HG02852 (cell line): ENCODE results near the gene ZNHIT2.
A peak's percentile ranks its signal among the peaks of the same experiment; 100 is the strongest.
"Not testable (repeated sequence)": the region's sequence is repeated elsewhere in the genome, so short reads cannot be mapped to it uniquely, and the experiment has no call there.

Experiments
- ATAC-seq: cut with Tn5 transposase; IDR thresholded peaks from one replicate; pipeline ENCODE4 v1.9.1; 2021; ENCODE audit warnings: mild to moderate bottlenecking, moderate library complexity; ENCODE audit not compliant: unreplicated experiment

ZNHIT2 gene

DNA sequence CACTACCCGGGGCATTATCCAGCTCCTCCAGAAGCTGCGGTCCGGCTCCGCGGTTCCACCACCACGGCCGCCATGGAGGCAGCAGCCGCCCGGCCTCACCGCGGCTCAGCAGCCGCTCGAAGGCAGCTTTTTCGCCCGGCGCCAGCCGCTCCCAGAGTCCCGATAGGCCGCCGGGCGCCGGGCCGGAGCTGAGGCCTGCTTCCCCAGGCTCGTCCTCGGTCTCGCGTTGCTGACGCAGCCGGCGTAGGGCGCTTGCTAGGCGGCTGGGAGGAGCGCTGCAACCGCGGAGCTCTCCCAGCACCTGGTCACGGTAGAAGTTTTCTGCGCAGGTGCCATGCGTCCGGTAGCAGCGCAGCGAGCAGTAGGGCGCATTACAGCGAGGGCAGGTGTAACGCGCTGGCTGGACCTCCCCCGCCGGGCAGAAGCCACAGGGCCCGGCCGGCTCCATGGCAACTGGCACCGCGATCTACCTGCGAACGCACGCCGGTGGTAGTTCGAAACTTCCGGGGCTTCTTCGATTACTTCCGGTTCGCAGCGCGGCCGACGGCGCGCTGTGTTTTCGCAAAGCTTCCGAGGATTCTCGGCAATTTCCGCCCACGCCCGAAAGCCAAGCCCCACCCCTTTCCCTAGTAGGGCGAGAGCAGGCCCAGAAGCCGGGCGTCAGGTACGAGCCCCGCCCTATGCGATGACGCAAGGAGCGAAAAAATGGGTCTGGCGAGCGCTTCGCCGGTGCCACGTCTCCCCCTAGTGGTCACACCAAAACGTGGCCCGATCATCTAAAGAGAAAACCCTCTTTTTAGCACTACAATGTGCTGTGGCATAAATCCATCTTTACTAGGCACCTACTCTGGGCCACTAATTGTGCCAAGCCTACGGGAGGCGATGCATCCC, at the start of gene ZNHIT2:
Gene ZNHIT2, minus strand, starts transcription at position 496 of the 891 bp plus-strand sequence. Its CDS starts 48 bp downstream, at position 448.
- peak; percentile 53 for ATAC-seq

DNA sequence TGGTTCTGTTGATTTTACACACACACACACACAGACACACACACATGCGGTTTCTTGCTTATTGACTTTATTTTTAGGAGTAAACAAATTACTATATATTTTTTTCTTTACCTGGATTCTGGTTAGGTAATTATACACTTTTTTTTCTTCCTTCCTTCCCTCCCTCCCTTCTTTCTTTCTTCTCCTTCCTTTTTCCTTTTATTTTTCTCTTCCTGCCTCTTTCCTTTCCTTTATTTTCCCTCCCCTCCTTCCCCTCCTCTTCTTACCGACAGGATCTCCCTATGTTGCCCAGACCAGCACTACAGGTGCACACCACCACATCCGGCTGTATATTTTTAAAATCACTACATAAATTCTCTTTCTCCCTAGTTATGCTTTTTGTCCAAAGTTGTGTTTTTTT, 49.4 kb upstream of the ZNHIT2 start:
- ATAC-seq = no peak

DNA sequence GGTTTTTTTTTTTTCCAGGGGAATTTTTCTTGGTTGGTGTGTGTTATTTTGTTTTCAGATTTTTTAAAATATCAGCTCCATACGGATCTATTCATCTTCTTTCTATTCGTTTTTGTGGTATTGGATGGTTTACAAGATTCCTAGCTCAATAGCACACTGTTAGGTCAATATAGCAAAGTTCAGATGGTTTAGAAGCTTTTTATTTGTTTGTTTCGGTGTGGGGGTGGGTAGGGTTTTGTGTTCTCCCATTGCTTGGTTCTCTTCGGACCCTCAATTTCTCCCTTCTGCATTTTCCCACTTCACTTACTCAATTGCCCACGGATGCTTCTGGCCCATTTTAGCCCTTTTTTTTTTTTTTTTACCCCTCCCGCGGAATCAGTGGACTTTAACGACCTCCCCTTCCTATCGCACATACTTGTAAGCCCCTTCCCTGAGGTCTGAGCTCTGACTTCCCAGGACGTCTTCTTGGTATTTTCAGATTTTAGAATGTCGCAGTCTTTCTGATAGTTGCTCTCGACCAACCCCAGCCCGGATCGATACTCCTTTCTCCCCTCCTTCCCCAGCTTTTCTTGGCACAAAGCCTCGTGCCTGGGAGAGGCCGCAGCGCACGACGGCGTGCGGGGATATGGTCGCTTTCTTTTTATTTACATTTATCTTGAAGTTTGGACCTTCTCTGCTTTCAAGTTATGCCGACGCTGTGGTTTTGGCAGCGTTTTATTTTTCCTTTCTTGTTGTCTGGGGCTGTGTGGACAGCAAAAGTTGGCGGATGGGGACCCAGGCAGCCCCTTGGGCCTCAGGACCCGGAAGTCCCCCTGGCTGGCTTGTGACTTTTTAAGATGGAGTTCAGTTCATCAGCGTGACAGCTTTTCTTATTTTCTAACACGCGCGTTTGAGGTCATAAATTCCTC, 48.2 kb upstream of the ZNHIT2 start:
- ATAC-seq = no peak

DNA sequence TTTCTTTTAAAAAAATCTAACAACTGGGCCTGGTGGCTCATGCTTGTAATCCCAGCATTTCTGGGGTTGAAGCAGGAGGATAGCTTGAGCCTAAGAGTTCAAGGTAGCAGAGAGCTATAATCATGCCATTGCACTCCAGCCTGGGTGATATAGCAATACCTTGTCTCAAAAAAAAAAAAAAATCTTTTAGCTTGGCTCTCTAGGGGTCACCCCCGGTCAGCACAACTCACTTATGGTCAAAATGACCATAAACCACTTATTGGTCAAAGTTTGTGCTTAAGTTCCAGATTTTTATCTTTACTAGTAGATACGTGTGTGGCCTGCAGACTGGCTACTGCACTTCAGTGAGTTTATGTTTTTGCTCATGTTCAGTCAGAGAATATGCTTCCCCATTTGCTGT, 46.2 kb upstream of the ZNHIT2 start:
- no peak for ATAC-seq

DNA sequence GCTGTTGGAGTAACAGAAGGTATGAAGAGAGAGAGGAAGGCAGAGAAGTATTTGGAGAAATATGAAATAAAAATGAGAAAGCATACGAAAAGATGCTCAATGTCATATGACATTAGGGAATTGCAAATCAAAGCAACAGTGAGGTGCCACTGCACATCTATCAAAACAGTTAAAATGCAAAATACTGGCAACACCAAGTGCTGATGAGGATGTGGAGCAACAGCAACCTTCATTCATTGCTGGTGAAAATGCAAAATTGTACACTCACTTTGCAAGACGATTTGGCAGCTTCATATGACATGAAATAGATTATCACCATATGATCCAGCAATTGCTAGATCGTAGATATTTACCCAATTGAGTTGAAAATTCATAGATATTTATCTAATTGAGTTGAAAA, 43.1 kb upstream of the ZNHIT2 start:
- ATAC-seq = no peak

DNA sequence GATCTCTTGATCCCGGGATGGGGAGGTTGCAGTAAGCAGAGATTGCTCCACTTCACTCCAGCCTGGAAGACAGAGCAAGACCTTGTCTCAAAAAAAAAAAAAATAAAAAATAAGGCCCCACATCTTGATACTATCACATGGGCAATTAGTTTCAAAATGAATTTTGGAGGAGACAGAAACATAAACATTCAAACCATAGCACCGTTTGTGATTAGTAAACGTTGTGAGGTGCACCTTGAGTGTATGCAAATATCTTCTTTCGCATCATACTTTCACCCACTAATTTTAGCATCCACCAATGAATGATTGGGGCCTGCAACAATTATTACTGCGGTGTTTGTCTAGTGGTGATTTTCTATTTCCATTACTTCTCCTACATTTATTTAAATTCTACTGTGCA, 41.5 kb upstream of the ZNHIT2 start:
- no peak for ATAC-seq

DNA sequence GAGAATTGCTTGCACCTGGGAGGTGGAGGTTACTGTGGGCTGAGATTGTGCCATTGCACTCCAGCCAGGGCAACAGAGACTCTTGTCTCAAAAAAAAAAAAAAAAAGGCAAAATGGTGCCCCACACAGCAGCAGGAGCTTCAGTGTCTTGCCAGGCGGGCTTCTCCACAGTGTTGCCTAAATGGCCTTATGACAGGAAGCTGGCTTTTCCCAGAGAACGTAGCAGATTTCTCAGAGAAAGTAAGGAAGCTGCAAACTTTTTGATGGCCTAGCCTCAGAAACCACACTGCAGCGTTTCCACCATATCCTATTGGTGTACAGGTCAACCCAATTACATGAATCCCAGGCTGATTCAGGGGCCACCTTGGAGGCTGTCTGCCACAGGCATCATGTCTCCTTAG, 39.8 kb upstream of the ZNHIT2 start:
- no peak for ATAC-seq

DNA sequence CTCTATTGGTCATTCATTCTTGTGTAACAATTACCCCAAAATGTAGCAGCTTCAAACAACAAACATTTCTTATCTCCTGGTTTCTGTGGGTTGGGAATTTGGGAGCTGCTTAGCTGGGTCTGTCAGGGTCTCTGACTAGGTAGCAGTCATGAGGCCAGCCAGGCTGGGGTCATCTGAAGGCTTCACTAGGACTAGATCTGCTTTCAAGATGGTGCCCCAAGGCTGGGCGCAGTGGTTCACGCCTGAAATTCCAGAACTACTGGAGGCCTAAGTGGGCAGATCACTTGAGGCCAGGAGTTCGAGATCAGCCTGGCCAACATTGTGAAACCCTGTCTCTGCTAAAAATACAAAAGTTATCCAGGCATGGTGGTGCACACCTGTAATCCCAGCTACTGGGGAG, 39.4 kb upstream of the ZNHIT2 start:
- no peak for ATAC-seq

DNA sequence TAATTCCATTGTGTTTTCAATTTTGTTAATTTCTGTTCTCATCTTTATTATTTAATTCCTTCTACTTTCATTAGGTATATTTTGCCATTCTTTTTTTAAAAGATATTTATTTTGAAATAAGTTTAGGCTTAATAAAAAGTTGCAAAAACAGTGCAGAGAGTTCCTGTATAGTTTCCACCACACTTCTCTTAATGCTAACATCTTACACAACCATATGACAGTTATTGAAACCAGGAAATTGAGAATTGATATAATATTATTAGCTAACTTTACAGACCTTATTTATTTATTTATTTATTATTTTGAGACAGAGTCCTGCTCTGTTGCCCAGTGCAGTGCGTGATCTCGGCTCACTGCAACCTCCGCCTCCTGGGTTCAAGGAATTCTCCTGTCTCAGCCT, 38.8 kb upstream of the ZNHIT2 start:
- no peak for ATAC-seq

DNA sequence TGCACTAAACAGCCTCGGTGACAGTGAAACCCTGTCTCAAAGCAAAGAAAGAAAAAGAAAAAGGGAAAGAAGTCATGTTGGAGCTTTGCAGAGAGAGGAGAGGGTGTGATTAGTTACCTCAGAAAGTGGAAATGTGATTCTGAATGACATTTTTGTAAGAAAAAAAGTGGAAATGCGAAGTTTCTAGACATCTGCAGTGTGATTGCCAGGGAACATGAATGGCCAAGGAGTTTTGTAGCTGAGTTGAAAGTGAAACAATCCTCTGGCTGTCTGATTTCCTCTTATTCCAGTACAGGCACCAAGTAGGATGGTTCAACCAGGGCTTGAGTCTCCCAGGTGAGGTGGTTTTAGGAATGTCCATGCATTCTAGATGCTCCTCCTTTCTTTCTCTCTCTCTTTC, 34.6 kb upstream of the ZNHIT2 start:
- no peak for ATAC-seq

DNA sequence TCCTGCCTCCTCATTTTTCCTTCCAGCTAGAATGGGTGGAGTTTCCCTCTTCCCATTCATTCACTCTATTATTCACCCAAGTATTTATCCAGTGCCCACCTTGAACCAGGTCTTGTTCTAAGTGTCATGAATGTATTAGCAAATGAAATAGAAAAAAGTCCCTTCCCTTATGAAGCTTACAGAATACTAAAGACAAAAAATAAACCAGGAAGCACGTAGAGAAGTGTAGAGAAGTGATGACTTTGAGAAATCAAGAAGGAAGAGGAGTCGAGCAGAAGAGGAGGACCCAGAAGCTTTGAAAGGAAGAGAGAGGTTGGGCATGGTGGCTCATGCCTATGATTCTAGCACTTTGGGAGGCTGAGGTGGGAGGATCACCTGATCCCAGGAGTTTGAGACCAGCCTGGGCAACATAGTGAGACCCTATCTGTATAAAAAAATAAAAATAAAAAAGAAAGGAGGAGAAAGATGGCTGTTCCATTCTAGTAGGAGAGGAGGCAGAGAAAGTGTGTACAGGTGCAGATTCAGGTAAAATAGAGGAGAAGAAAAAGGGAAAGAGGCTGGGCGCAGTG, 33.9 kb upstream of the ZNHIT2 start:
- ATAC-seq = no peak

DNA sequence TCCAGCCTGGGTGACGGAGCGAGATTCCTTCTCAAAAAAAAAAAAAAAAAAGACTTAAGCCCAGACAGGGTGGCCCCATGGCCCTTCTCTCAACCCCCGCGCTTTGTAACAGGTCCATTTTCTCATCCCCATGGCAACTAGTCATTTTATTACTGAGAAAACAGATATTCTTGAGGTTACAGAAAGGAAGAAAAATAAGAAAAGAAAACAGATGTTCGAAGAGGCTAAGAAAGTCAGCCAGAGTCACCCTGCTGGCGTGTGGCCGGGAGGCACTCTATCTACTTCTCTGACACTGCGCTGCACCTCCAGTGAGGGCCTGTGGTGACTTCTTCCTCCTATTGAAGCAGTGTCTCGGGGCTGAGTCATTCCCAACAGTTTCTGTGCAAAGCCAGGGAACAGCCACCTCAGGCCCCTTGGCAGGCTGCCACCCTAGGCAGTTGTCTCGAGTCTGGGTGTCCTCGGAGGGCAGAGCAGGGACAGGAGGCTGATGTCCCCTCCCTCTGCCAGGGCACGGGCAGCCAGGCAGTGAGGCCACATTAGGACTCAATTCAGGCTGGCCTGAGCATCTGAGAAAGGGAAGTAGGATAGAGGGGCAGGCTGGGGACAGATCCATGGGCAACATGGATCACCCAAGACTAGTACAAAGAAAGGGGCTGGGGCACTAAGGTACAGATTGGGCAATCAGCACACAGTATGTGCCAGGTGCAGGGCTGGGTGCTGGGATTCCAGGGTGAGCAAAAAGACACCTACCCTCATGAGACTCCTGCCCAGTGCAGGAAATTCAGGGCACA, 33.2 kb upstream of the ZNHIT2 start:
- no peak for ATAC-seq

DNA sequence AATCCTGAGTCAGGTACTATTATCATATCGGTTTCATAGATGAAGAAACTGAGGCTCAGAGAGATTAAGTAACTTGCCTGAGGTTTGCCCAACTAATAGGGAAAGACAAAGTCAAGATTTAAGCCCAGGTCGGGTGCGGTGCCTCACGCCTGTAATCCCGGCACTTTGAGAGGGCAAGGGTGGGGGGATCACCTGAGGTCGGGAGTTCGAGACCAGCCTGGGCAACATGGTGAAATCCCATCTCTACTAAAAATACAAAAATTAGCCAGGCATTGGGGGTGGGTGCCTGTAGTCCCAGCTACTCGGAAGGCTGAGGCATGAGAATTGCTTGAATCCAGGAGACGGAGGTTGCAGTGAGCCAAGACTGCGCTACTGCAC, 32.6 kb upstream of the ZNHIT2 start:
- ATAC-seq = not testable (repeated sequence)

DNA sequence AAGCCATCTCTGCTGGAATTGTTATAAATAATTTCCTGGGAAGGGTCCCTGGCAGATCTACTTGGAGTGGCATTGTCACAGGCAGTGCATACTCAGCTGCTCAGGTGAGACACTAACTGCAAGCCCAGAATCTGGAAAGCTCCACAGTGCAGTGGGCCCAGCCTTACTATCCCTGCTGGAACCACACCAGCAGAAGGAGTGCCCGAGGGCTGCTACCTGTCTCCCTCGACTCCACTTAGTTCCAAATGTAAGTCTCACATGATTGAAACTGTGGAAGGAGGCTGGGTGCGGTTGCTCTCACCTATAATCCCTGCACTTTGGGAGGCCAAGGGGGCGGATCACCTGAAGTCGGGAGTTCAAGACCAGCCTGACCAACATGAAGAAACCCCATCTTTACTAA, 31.2 kb upstream of the ZNHIT2 start:
- no peak for ATAC-seq

DNA sequence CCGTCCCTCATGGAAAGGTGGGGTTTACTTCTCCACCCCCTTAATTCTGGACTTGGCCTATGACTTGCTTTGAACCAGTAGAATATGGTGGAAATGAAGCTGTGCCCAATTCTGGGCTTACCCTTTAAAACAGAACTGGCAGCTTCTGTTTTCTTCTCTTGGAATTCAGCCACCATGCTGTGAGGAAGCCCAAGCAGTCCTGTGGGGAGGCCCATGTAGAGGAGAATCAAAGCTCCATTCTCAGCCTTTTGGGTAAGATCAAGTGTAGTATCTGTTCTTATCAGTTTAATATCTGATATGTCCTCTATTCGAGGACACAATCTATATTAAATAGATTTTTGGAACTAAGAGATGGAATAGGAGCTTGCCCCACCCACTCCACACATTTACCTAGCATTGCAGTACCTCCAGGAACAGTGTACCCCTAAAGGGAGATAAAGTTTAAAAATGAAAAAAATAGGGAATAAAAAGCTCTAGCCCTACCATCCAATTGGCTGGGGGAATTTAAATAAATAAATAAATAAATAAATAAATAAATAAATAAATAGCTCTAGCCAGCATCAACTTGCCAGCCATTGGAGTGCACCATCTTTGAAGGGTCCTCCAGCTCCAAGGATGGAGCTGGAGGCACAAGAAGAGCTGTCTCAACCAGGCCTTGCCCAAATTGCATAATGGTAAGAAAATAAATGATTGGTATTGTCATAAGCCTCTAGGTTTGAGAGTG, 30.0 kb upstream of the ZNHIT2 start:
- no peak for ATAC-seq

DNA sequence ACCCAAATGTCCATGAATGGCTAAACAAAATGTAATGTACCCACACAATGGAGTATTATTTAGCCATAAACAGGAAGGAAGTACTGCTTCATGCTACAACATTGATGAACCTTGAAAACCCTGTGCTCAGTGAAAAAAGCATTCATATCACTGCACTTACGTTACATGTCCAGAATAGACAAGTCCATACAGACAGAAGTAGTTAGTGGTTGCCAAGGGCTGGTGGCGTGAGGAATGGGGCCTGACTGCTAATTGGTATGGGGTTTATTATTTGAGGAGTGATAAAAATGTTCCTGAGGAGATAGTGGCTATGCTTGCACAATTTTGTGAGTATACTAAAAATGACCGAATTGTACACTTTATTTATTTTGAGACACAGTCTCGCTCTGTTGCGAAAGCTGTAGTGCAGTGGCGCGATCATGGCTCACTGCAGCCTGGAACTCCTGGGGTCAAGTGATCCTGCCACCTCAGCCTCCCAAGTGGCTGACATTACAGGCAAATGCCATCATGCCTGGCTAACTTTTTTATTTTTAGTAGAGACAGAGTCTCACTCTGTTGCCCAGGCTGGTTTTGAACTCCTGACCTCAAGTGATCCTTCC, 24.5 kb upstream of the ZNHIT2 start:
- no peak for ATAC-seq

DNA sequence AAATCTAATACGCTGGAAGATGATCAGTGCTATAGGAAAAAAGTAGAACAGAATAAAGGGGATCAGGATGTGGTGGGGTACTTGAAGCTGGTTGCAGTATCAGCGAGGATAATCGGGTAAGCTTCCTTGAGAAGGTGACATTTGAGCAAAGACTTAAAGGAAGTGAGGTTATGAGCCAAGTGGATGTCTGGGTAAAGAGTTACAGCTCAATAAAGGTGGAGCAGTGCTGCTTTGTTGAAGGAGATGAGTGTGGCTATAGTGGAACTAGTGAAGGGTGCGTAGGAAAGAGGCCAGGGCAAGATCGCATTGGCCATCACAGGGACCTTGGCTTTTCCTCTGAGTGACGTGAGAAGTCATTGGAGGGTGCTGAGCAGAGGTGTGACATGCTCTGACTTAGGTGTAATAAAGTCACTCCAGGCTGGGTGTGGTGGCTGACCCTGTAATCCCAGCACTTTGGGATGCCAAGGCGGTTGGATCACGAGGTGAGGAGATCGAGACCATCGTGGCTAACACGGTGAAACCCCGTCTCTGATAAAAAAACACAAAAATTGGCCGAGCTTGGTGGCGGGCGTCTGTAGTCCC, 19.1 kb upstream of the ZNHIT2 start:
- no peak for ATAC-seq

DNA sequence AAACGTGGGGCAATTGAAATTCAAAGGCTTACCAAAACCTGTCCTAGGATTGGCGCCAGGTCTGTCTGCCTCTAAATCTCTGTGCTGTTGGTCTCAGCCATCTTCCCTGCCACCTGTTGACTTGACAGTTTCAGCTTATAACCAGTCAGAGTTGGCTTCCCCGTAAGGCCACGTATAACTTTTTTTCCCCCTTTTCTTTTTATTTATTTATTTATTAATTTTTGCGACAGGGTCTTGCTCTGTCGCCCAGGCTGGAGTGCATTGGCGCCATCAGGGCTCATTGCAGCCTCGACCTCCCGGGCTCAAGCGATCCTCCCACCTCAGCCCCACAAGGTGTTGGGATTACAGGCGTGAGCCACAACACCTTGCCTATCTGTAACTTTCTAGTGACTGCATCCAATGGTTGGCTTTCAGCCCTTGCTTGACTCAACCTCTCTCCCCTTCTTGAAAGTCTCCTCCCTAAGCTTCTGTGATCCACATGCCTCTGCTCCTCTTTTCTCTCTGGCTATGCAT, 18.2 kb upstream of the ZNHIT2 start:
- no peak for ATAC-seq

DNA sequence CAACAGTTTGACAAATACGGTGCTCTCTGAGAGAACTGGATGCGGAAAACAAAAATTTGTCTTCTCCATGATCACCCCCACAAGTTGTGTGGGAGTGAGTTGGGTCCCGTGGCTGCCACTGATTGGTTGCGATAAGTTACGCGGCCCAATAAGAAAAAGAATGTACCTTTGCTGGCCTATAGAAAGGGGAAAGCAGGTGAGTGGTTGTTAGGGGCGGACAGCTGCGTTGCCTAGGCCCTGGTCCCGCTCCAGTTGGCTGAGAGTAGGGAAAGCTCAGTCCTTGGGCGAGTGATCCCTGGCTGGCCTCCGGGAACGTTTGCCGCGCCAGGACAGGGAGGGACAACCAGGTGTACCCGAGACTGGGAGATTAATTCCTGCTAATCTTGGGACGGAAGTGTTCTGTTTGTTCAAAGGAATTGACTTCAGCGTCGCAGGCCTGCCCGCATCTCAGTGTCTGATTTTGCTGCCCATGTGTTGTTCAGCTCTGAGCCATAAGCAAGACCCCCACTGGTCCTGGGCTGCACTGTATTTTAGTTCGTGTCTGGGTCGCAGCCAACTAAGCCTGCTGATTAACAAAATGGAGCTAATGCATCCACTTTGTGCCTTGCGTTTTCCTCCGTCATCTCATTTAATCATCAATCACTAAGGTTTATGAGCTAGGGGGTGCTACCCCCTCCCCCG, 17.6 kb upstream of the ZNHIT2 start:
- peak; percentile 66 for ATAC-seq
